ENCODE results near the gene CFAP100. TPM values are rescaled to one million over a fixed set of nuclear protein-coding genes. Genes with fewer than 3 reads are reported as not detected.

CFAP100 gene
- total RNA-seq, 2 donors from 2014 or later = not detected

GRCh38 chr3:126456211-126456610 is 61.5 kb downstream of the CFAP100 start:
- H3K4me1 ChIP-seq = peaks cover 0 to 10% of the 10 kb centered on the region in 2 donors
- H3K4me3 ChIP-seq = no peak overlapping the region
- H3K27me3 ChIP-seq = no peaks in the 10 kb centered on the region
- TF ChIP-seq CTCF (IDR thresholded peaks at IDR 0.05) = no peak
- H3K27ac ChIP-seq = no peak overlapping the region
- DNase-seq (ENCODE audit: low spot score) = no peak
- H3K9me3 ChIP-seq = no peaks in the 10 kb centered on the region
- H3K36me3 ChIP-seq = peaks cover 72% of the 10 kb centered on the region

GRCh38 chr3:126456766-126457388 is 62.2 kb downstream of the CFAP100 start:
- no peak for DNase-seq (ENCODE audit: low spot score)
- peaks cover 72% of the 10 kb centered on the region for H3K36me3 ChIP-seq
- no peak overlapping the region for H3K4me3 ChIP-seq
- peaks cover 0 to 17% of the 10 kb centered on the region in 2 donors for H3K4me1 ChIP-seq
- no peaks in the 10 kb centered on the region for H3K27me3 ChIP-seq
- H3K27ac ChIP-seq = no peak overlapping the region
- H3K9me3 ChIP-seq = no peaks in the 10 kb centered on the region
- no peak for TF ChIP-seq CTCF (IDR thresholded peaks at IDR 0.05)

- H3K27ac ChIP-seq = no peak overlapping the region
- H3K4me3 ChIP-seq = no peak overlapping the region
- no peak for TF ChIP-seq CTCF (IDR thresholded peaks at IDR 0.05)
Measured at GRCh38 chr3:126459111-126459762, 64.5 kb downstream of the CFAP100 start.

GRCh38 chr3:126459763-126460127 is 65.0 kb downstream of the CFAP100 start:
- no peaks in the 10 kb centered on the region for H3K27me3 ChIP-seq
- no peak for TF ChIP-seq CTCF (IDR thresholded peaks at IDR 0.05)
- H3K4me1 ChIP-seq = peaks cover 0 to 25% of the 10 kb centered on the region in 2 donors
- no peaks in the 10 kb centered on the region for H3K9me3 ChIP-seq
- H3K4me3 ChIP-seq = no peak overlapping the region
- no peak overlapping the region for H3K27ac ChIP-seq
- H3K36me3 ChIP-seq = peaks cover 86% of the 10 kb centered on the region
- DNase-seq (ENCODE audit: low spot score) = no peak

More at GRCh38 chr3:126459111-126459762, 64.5 kb downstream of the CFAP100 start:
- Histone ChIP-seq H3K27me3 (no peaks in the 10 kb centered on the region), H3K4me1 (peaks cover 0 to 25% of the 10 kb centered on the region in 2 donors), H3K36me3 (peaks cover 85% of the 10 kb centered on the region), H3K9me3 (no peaks in the 10 kb centered on the region)
- DNase-seq (ENCODE audit: low spot score) = no peak

- H3K27me3 ChIP-seq = no peaks in the 10 kb centered on the region
- H3K4me3 ChIP-seq = no peak overlapping the region
- no peak for DNase-seq (ENCODE audit: low spot score)
- H3K4me1 ChIP-seq = peaks cover 0 to 25% of the 10 kb centered on the region in 2 donors
- H3K9me3 ChIP-seq = no peaks in the 10 kb centered on the region
- no peak overlapping the region for H3K27ac ChIP-seq
- peaks cover 88% of the 10 kb centered on the region for H3K36me3 ChIP-seq
- no peak for TF ChIP-seq CTCF (IDR thresholded peaks at IDR 0.05)
Measured at GRCh38 chr3:126460381-126460780, 65.7 kb downstream of the CFAP100 start.
